Keratinocyte (primary cell): Measurements from ENCODE around the gene HERC3. TPM values are rescaled to one million over a fixed set of nuclear protein-coding genes. Genes with fewer than 3 reads are reported as not detected.

Source experiments
- DNase-seq: peaks from one replicate; pipeline ENCODE4 v3.0.0-alpha.2; 2011; ENCODE audit warnings: low read depth, missing footprints, low spot score
- FAIRE-seq: peaks from 2 replicates; lab custom pipeline; 2011; peaks lifted over from hg19 to GRCh38; lab: Jason Lieb, UNC
- H2AFZ ChIP-seq: 2 replicates; pipeline ENCODE4 v1.6.0; 2012; ENCODE audit warnings: low read length, control low read depth, inconsistent platforms; ENCODE audit not compliant: control insufficient read depth
- H3K27ac ChIP-seq: 2 replicates; pipeline ENCODE4 v1.5.1; 2011; ENCODE audit warnings: low read length; ENCODE audit not compliant: control insufficient read depth, insufficient read depth
- H3K27me3 ChIP-seq: 3 replicates; pipeline ENCODE4 v1.6.0; 2011; ENCODE audit warnings: low read length; ENCODE audit not compliant: control insufficient read depth, insufficient read depth; ENCODE audit errors: extremely low read depth
- H3K36me3 ChIP-seq, 2 experiments: 2 replicates in 1 of 2; 3 replicates in 1 of 2; pipeline ENCODE4 v1.5.1; 2011; ENCODE audit warnings: low read length in 2 of 2, mild to moderate bottlenecking in 1 of 2; ENCODE audit not compliant: control insufficient read depth in 2 of 2, insufficient read depth in 2 of 2; ENCODE audit errors: extremely low read depth in 1 of 2
- H3K4me1 ChIP-seq: 3 replicates; pipeline ENCODE4 v1.5.1; 2011; ENCODE audit warnings: low read length; ENCODE audit not compliant: control insufficient read depth, insufficient read depth; ENCODE audit errors: extremely low read depth
- H3K4me2 ChIP-seq: 3 replicates; pipeline ENCODE4 v1.6.0; 2011; ENCODE audit warnings: low read depth, low read length; ENCODE audit not compliant: control insufficient read depth, insufficient read depth; ENCODE audit errors: extremely low read depth
- H3K4me3 ChIP-seq, 3 experiments: fragments of 200-600 bp in 1 of 3; sonication (generic) in 1 of 3; 2 replicates in 2 of 3; 3 replicates in 1 of 3; pipeline ENCODE4 v1.5.1; 2011 to 2016; ENCODE audit warnings: low read length in 3 of 3, mild to moderate bottlenecking in 3 of 3, control low read depth in 2 of 3, inconsistent platforms in 1 of 3, low read depth in 1 of 3, mixed read lengths in 1 of 3, mixed run types in 1 of 3, moderate library complexity in 1 of 3; ENCODE audit not compliant: control insufficient read depth in 2 of 3, insufficient read depth in 2 of 3; ENCODE audit errors: extremely low read depth in 1 of 3
- H3K79me2 ChIP-seq: 2 replicates; pipeline ENCODE4 v1.6.0; 2012; ENCODE audit warnings: low read length; ENCODE audit not compliant: control insufficient read depth, insufficient read depth
- H3K9ac ChIP-seq: 3 replicates; pipeline ENCODE4 v1.6.0; 2011; ENCODE audit warnings: low read length; ENCODE audit not compliant: control insufficient read depth, insufficient read depth; ENCODE audit errors: extremely low read depth
- H3K9me1 ChIP-seq: 3 replicates; pipeline ENCODE4 v1.6.0; 2011; ENCODE audit warnings: low read length; ENCODE audit not compliant: control insufficient read depth, insufficient read depth; ENCODE audit errors: extremely low read depth
- H3K9me3 ChIP-seq: 2 replicates; pipeline ENCODE4 v1.5.1; 2012; ENCODE audit warnings: low read depth, low read length; ENCODE audit not compliant: control insufficient read depth
- H4K20me1 ChIP-seq: 3 replicates; pipeline ENCODE4 v1.6.0; 2011; ENCODE audit warnings: low read length; ENCODE audit not compliant: control insufficient read depth, insufficient read depth; ENCODE audit errors: extremely low read depth
- CTCF ChIP-seq, 3 experiments: IDR thresholded peaks in 1 of 3; conservative IDR thresholded peaks in 1 of 3; optimal IDR thresholded peaks in 1 of 3; 2 replicates in 2 of 3; 3 replicates in 1 of 3; pipeline versions ENCODE3 to v1.5.1; 2011; ENCODE audit warnings: low read length in 3 of 3, mild to moderate bottlenecking in 3 of 3, moderate library complexity in 2 of 3, control low read depth in 1 of 3, inconsistent platforms in 1 of 3; ENCODE audit not compliant: insufficient read depth in 2 of 3; ENCODE audit errors: extremely low read depth in 1 of 3
- EZH2 ChIP-seq: IDR thresholded peaks from one replicate; pipeline ENCODE4 v1.6.1; 2012; ENCODE audit warnings: inconsistent platforms, mild to moderate bottlenecking, low read length, moderate library complexity
- dilution Hi-C: fragments of 300-500 bp; cut with MboI; formaldehyde crosslinking; loops from one replicate; pipeline ENCODE4 v1.7.0; 2020; ENCODE audit warnings: low sequenced_read_pairs; ENCODE audit not compliant: extremely low pct_ligation_motif_present
- polyA plus RNA-seq, 5 experiments: library from polyadenylated mRNA; depleted of rRNA in 3 of 5; stranded (reverse) in 3 of 5; stranded (forward) in 1 of 5; unstranded in 1 of 5; fragments of >200 nt; gene quantifications; 1 replicate in 1 of 5; 2 replicates in 3 of 5; 3 replicates in 1 of 5; pipeline versions ENCODE4 v1.2.1 to v1.2.3, GENCODE V29; 2011 to 2012; ENCODE audit warnings: missing spikeins in 2 of 5, low read depth in 1 of 5, low replicate concordance in 1 of 5

HERC3 gene
- polyA plus RNA-seq, 1 donor (not counting 4 experiments of a cell fraction or from before 2014, with no cell fraction given), result 26.3 TPM

- Histone ChIP-seq H3K79me2 (no peaks in the 10 kb centered on the region), H3K4me2 (no peak overlapping the region), H3K4me1 (no peaks in the 10 kb centered on the region), H3K36me3 (peaks cover 0 to 3% of the 10 kb centered on the region in 2 experiments), H3K27ac (no peak overlapping the region), H2AFZ (no peak overlapping the region), H3K9me1 (no peaks in the 10 kb centered on the region), H4K20me1 (no peaks in the 10 kb centered on the region), H3K4me3 (no peak overlapping the region), H3K27me3 (no peaks in the 10 kb centered on the region), H3K9me3 (no peaks in the 10 kb centered on the region), H3K9ac (no peak overlapping the region)
- FAIRE-seq (no peak), DNase-seq (no peak)
- dilution Hi-C loops, result no loop called here
- TF ChIP-seq EZH2 (no peak), CTCF (optimal IDR thresholded peaks at IDR 0.05 in 1 of 3, IDR thresholded peaks at IDR 0.05 in 1 of 3, conservative IDR thresholded peaks at IDR 0.05 in 1 of 3; ENCODE audit: extremely low read depth in 1 of 3, insufficient read depth in 2 of 3, low read length in 3 of 3) (no peak)
Measured at GRCh38 chr4:88745581-88746163, 153.4 kb downstream of the HERC3 start.

- Histone ChIP-seq H2AFZ (no peak overlapping the region), H4K20me1 (no peaks in the 10 kb centered on the region), H3K9ac (no peak overlapping the region), H3K4me3 (no peak overlapping the region), H3K4me2 (no peak overlapping the region), H3K9me3 (no peaks in the 10 kb centered on the region), H3K36me3 (peaks cover 0 to 3% of the 10 kb centered on the region in 2 experiments), H3K27me3 (no peaks in the 10 kb centered on the region), H3K9me1 (no peaks in the 10 kb centered on the region), H3K27ac (no peak overlapping the region), H3K4me1 (no peaks in the 10 kb centered on the region), H3K79me2 (no peaks in the 10 kb centered on the region)
- no peak for DNase-seq
- FAIRE-seq, result no peak
- no peak for TF ChIP-seq EZH2
- no peak for TF ChIP-seq CTCF (optimal IDR thresholded peaks at IDR 0.05 in 1 of 3, IDR thresholded peaks at IDR 0.05 in 1 of 3, conservative IDR thresholded peaks at IDR 0.05 in 1 of 3; ENCODE audit: extremely low read depth in 1 of 3, insufficient read depth in 2 of 3, low read length in 3 of 3)
- dilution Hi-C loops, result no loop called here
Measured at GRCh38 chr4:88746206-88746605, 153.9 kb downstream of the HERC3 start.
